OCI-LY1 (cell line): ENCODE measurements around the gene NPHS2.

Experiments used
- CTCF ChIP-seq: fragments of 200-600 bp; sonication (generic), shearing (Covaris generic); IDR thresholded peaks from 2 replicates; pipeline ENCODE4 v1.5.1; 2017; ENCODE audit warnings: mild to moderate bottlenecking, antibody characterized with exemption, low read length, moderate library complexity, mixed read lengths
- EZH2 ChIP-seq: fragments of 200-600 bp; sonication (generic), shearing (Covaris generic); IDR thresholded peaks from 2 replicates; pipeline ENCODE4 v1.8.0; 2017; ENCODE audit warnings: borderline replicate concordance, mixed run types, mild to moderate bottlenecking, antibody characterized with exemption, low read length, moderate library complexity, mixed read lengths

- TF ChIP-seq CTCF (no peak), EZH2 (no peak)
Measured at GRCh38 chr1:179558078-179558477, 17.7 kb downstream of the NPHS2 start.
